ENCODE measurements around the gene IPP.
"Not testable (repeated sequence)": the region's sequence is repeated elsewhere in the genome, so short reads cannot be mapped to it uniquely, and the experiment has no call there.

IPP gene

GRCh38 chr1:45750298-45751038 lies at the start of gene IPP:
TSS of gene IPP (minus strand) at chr1:45750653. CDS start at chr1:45746411, 4,242 bp downstream.
- DNase-seq, result peak; percentile 100

GRCh38 chr1:45796946-45797345 lies 46.5 kb upstream of the IPP start:
- no peak for DNase-seq

- no peak for DNase-seq
Observed at GRCh38 chr1:45796381-45796780, 45.9 kb upstream of the IPP start.

GRCh38 chr1:45793942-45794604 lies 43.6 kb upstream of the IPP start:
- no peak for DNase-seq

GRCh38 chr1:45792744-45793143 lies 42.3 kb upstream of the IPP start:
- no peak for DNase-seq

- DNase-seq, result no peak
Observed at GRCh38 chr1:45789601-45790000, 39.1 kb upstream of the IPP start.

GRCh38 chr1:45787905-45788304 lies 37.5 kb upstream of the IPP start:
- DNase-seq, result no peak

- DNase-seq, result no peak
Observed at GRCh38 chr1:45785583-45785982, 35.1 kb upstream of the IPP start.

- DNase-seq, result no peak
Observed at GRCh38 chr1:45775794-45776193, 25.3 kb upstream of the IPP start.

GRCh38 chr1:45772971-45773370 lies 22.5 kb upstream of the IPP start:
- no peak for DNase-seq

- no peak for DNase-seq
Observed at GRCh38 chr1:45769261-45769932, 18.9 kb upstream of the IPP start.

GRCh38 chr1:45767035-45767434 lies 16.6 kb upstream of the IPP start:
- DNase-seq, result no peak

- DNase-seq, result no peak
Observed at GRCh38 chr1:45765999-45766792, 15.7 kb upstream of the IPP start.

GRCh38 chr1:45762291-45762690 lies 11.8 kb upstream of the IPP start:
- no peak for DNase-seq

GRCh38 chr1:45755697-45756096 lies 5.2 kb upstream of the IPP start:
- DNase-seq, result no peak

GRCh38 chr1:45753248-45754037 lies 3.0 kb upstream of the IPP start:
- DNase-seq, result no peak

- DNase-seq, result no peak
Observed at GRCh38 chr1:45752441-45753052, 2.1 kb upstream of the IPP start.

GRCh38 chr1:45752014-45752413 lies 1.6 kb upstream of the IPP start:
- no peak for DNase-seq

- not testable (repeated sequence) for DNase-seq
Observed at GRCh38 chr1:45751039-45751838, 786 bp upstream of the IPP start.

GRCh38 chr1:45746922-45747321 lies 3.5 kb downstream of the IPP start:
- no peak for DNase-seq

GRCh38 chr1:45739641-45740156 lies 10.8 kb downstream of the IPP start:
- not testable (repeated sequence) for DNase-seq

All from NCI-H2029 (cell line).